ENCODE measurements around the gene PACSIN2.
A peak's percentile ranks its signal among the peaks of the same experiment; 100 is the strongest.
"Not testable (repeated sequence)": the region's sequence is repeated elsewhere in the genome, so short reads cannot be mapped to it uniquely, and the experiment has no call there.

Gene PACSIN2

GRCh38 chr22:42964994-42965699 lies 49.8 kb downstream of the PACSIN2 start:
- no peak for DNase-seq (ENCODE audit: low read depth)

- no peak for DNase-seq (ENCODE audit: low read depth)
Measured at GRCh38 chr22:42963231-42963595, 51.7 kb downstream of the PACSIN2 start.

GRCh38 chr22:42962295-42963230 lies 52.4 kb downstream of the PACSIN2 start:
- DNase-seq (ENCODE audit: low read depth), result no peak

- no peak for DNase-seq (ENCODE audit: low read depth)
Measured at GRCh38 chr22:42961810-42962209, 53.1 kb downstream of the PACSIN2 start.

- not testable (repeated sequence) for DNase-seq (ENCODE audit: low read depth)
Measured at GRCh38 chr22:42961400-42961690, 53.6 kb downstream of the PACSIN2 start.

- DNase-seq (ENCODE audit: low read depth), result no peak
Measured at GRCh38 chr22:42960531-42961399, 54.2 kb downstream of the PACSIN2 start.

GRCh38 chr22:42959576-42960509 lies 55.1 kb downstream of the PACSIN2 start:
- DNase-seq (ENCODE audit: low read depth), result peak; percentile 68

GRCh38 chr22:42958937-42959336 lies 56.0 kb downstream of the PACSIN2 start:
- DNase-seq (ENCODE audit: low read depth), result no peak

- DNase-seq (ENCODE audit: low read depth), result no peak
Measured at GRCh38 chr22:42957958-42958357, 57.0 kb downstream of the PACSIN2 start.

- no peak for DNase-seq (ENCODE audit: low read depth)
Measured at GRCh38 chr22:42957544-42957943, 57.4 kb downstream of the PACSIN2 start.

- no peak for DNase-seq (ENCODE audit: low read depth)
Measured at GRCh38 chr22:42955848-42956247, 59.1 kb downstream of the PACSIN2 start.

GRCh38 chr22:42955087-42955635 lies 59.8 kb downstream of the PACSIN2 start:
- DNase-seq (ENCODE audit: low read depth), result no peak

- DNase-seq (ENCODE audit: low read depth), result not testable (repeated sequence)
Measured at GRCh38 chr22:42953751-42954150, 61.2 kb downstream of the PACSIN2 start.

- no peak for DNase-seq (ENCODE audit: low read depth)
Measured at GRCh38 chr22:42951093-42951710, 63.7 kb downstream of the PACSIN2 start.

GRCh38 chr22:42950281-42950680 lies 64.7 kb downstream of the PACSIN2 start:
- no peak for DNase-seq (ENCODE audit: low read depth)

GRCh38 chr22:42949159-42949558 lies 65.8 kb downstream of the PACSIN2 start:
- peak; percentile 55 for DNase-seq (ENCODE audit: low read depth)

- DNase-seq (ENCODE audit: low read depth), result no peak
Measured at GRCh38 chr22:42948294-42948693, 66.7 kb downstream of the PACSIN2 start.

GRCh38 chr22:42947211-42947990 lies 67.5 kb downstream of the PACSIN2 start:
- DNase-seq (ENCODE audit: low read depth), result peak; percentile 57

GRCh38 chr22:42946546-42947198 lies 68.3 kb downstream of the PACSIN2 start:
- DNase-seq (ENCODE audit: low read depth), result no peak

Data from ELR (cell line).